SK-N-SH (cell line): ENCODE results near the gene CASS4. TPM values are rescaled to one million over a fixed set of nuclear protein-coding genes. Genes with fewer than 3 reads are reported as not detected.
A peak's percentile ranks its signal among the peaks of the same experiment; 100 is the strongest.

Experiments used
- CTCF ChIA-PET: fragments of 300-600, 350-600 bp; formaldehyde crosslinking; extraction: SDS; loops from one replicate; lab custom pipeline; 2021; lab: Yijun Ruan, JAX
- POLR2A ChIA-PET: fragments of 350-600 bp; sonication (Branson Sonifier 250); formaldehyde crosslinking; extraction: SDS; loops from one replicate; lab custom pipeline; 2020; ENCODE audit warnings: antibody characterized with exemption, inconsistent platforms; lab: Yijun Ruan, JAX
- DNase-seq: peaks from one replicate; pipeline ENCODE4 v3.0.0; 2012
- H2AFZ ChIP-seq: fragments of 200-600 bp; sonication (generic); 2 replicates; pipeline ENCODE4 v1.8.1; 2016; ENCODE audit warnings: antibody characterized with exemption, mild to moderate bottlenecking, low read depth
- H3F3A ChIP-seq: fragments of 200-600 bp; sonication (generic); replicated peaks from 2 replicates; pipeline ENCODE3; 2016; ENCODE audit warnings: antibody characterized with exemption, mild to moderate bottlenecking; ENCODE audit not compliant: insufficient read depth
- H3K27ac ChIP-seq, 2 experiments: fragments of 200-500 bp in 1 of 2; fragments of 200-600 bp in 1 of 2; sonication (Bioruptor generic) in 1 of 2; sonication (generic), shearing (Covaris generic) in 1 of 2; 2 replicates each; pipeline versions ENCODE4 v1.5.1 to v1.6.1; 2014 to 2016; ENCODE audit warnings: low read depth in 2 of 2, inconsistent platforms in 1 of 2, low read length in 1 of 2, mild to moderate bottlenecking in 1 of 2, mixed read lengths in 1 of 2
- H3K27me3 ChIP-seq: fragments of 200-600 bp; sonication (generic), shearing (Covaris generic); 2 replicates; pipeline ENCODE4 v1.6.1; 2016; ENCODE audit warnings: mixed run types; ENCODE audit not compliant: insufficient read depth
- H3K36me3 ChIP-seq, 2 experiments: fragments of 200-500 bp in 1 of 2; fragments of 200-600 bp in 1 of 2; sonication (Bioruptor generic) in 1 of 2; sonication (generic) in 1 of 2; replicated peaks in 1 of 2; 2 replicates each; pipeline versions ENCODE3 to v1.5.1; 2014 to 2016; ENCODE audit warnings: low read length in 1 of 2, mild to moderate bottlenecking in 1 of 2; ENCODE audit not compliant: insufficient read depth in 2 of 2, control insufficient read depth in 1 of 2
- H3K4me1 ChIP-seq, 2 experiments: fragments of 200-500 bp in 1 of 2; fragments of 200-600 bp in 1 of 2; sonication (Bioruptor generic) in 1 of 2; sonication (generic), shearing (Covaris generic) in 1 of 2; 2 replicates each; pipeline versions ENCODE4 v1.5.1 to v1.6.1; 2014 to 2016; ENCODE audit warnings: low read depth in 1 of 2, low read length in 1 of 2, mixed run types in 1 of 2; ENCODE audit not compliant: insufficient read depth in 2 of 2, control insufficient read depth in 1 of 2
- H3K4me2 ChIP-seq: fragments of 200-600 bp; sonication (generic), shearing (Covaris generic); 2 replicates; pipeline ENCODE4 v1.6.1; 2017; ENCODE audit warnings: mixed run types
- H3K4me3 ChIP-seq, 2 experiments: fragments of 200-500 bp in 1 of 2; fragments of 200-600 bp in 1 of 2; sonication (Bioruptor generic) in 1 of 2; sonication (generic), shearing (Covaris generic) in 1 of 2; 2 replicates each; pipeline versions ENCODE4 v1.5.1 to v1.8.1; 2014 to 2016; ENCODE audit warnings: low read depth in 2 of 2, inconsistent platforms in 1 of 2, low read length in 1 of 2, mild to moderate bottlenecking in 1 of 2, mixed read lengths in 1 of 2, moderate library complexity in 1 of 2
- H3K79me2 ChIP-seq: fragments of 200-600 bp; sonication (generic); 2 replicates; pipeline ENCODE4 v1.8.1; 2017; ENCODE audit warnings: mild to moderate bottlenecking; ENCODE audit not compliant: insufficient read depth
- H3K9ac ChIP-seq: fragments of 200-600 bp; sonication (generic); 2 replicates; pipeline ENCODE4 v1.6.1; 2017; ENCODE audit warnings: mixed run types
- H3K9me2 ChIP-seq: fragments of 200-600 bp; sonication (generic); 2 replicates; pipeline ENCODE4 v1.6.1; 2017; ENCODE audit warnings: mixed run types
- H3K9me3 ChIP-seq: fragments of 200-600 bp; sonication (generic); 2 replicates; pipeline ENCODE4 v1.6.1; 2017; ENCODE audit warnings: mixed run types, mild to moderate bottlenecking, moderate library complexity
- H4K20me1 ChIP-seq: fragments of 200-600 bp; sonication (generic); 2 replicates; pipeline ENCODE4 v1.6.1; 2017; ENCODE audit warnings: mild to moderate bottlenecking, mixed run types; ENCODE audit not compliant: insufficient read depth
- FOSL2 ChIP-seq: IDR thresholded peaks from 2 replicates; pipeline ENCODE4 v1.4.0; 2012; ENCODE audit warnings: low read depth, mild to moderate bottlenecking, moderate library complexity, borderline replicate concordance
- IRF3 ChIP-seq: fragments of 150-350 bp; IDR thresholded peaks from 2 replicates; pipeline ENCODE4 v1.6.1; 2016; ENCODE audit warnings: mild to moderate bottlenecking, low read depth, low read length
- JUND ChIP-seq: IDR thresholded peaks from 2 replicates; pipeline ENCODE4 v1.4.0; 2012
- NRF1 ChIP-seq: IDR thresholded peaks from 2 replicates; pipeline ENCODE4 v1.6.1; 2012; ENCODE audit warnings: low read depth, mild to moderate bottlenecking, low read length
- PBX3 ChIP-seq: IDR thresholded peaks from 2 replicates; pipeline ENCODE4; 2012
- SIN3A ChIP-seq: IDR thresholded peaks from 2 replicates; pipeline ENCODE4 v1.6.1; 2012; ENCODE audit warnings: low read depth, mild to moderate bottlenecking, low read length, moderate library complexity, borderline replicate concordance
- TCF12 ChIP-seq: IDR thresholded peaks from 2 replicates; pipeline ENCODE4 v1.4.0; 2012
- WGBS: methylation state at CpG from one replicate; pipeline ENCODE4 v1.1.6; 2017; ENCODE audit warnings: low lambda C conversion rate; 5-methylcytosine and 5-hydroxymethylcytosine counted together
- polyA plus RNA-seq, 3 experiments: library from polyadenylated mRNA; depleted of rRNA; stranded (reverse); fragments of >200 nt; gene quantifications; 2 replicates each; pipeline ENCODE4 v1.2.3, GENCODE V29; 2012
- TF ChIP-seq, protein P1 (sequence below): fragments of 150-350 bp; IDR thresholded peaks from 2 replicates; pipeline ENCODE4 v1.6.1; 2017; ENCODE audit warnings: antibody characterized with exemption, low read length, low read depth, borderline replicate concordance
- TF ChIP-seq, protein P2 (sequence below): fragments of 200-600 bp; sonication (generic); IDR thresholded peaks from 2 replicates; pipeline ENCODE4 v1.6.1; 2017; ENCODE audit warnings: antibody characterized with exemption, mild to moderate bottlenecking, moderate library complexity
- TF ChIP-seq, protein P3 (sequence below): IDR thresholded peaks from 2 replicates; pipeline ENCODE4 v1.4.0; 2012; ENCODE audit warnings: low read depth, borderline replicate concordance

Gene CASS4
- polyA plus RNA-seq, 1 of the 3 experiments (the other 2 are of a cell fraction): not detected

DNA sequence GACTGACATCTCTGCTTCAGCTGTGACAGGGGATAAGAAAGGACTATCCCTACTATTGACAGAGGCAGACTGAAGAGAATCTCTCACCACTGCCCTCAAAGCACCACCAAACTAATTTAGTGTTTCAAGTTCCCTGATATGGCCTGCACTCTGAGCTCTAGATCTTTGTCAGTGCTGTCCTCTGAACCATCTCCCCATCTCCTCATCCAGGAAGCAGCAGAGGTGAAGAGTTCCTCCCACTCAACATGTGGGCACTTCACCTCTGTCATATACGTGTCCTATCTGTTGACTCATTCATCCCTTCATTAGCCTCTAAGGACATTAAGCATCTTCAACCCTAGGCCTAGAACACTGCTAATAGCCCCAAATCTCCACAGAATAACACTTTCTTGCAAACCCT, 39.2 kb upstream of the CASS4 start:
- Histone ChIP-seq H3K36me3 (peaks cover 21 to 41% of the 10 kb centered on the region in 2 experiments), H3K27ac (no peak overlapping the region), H3F3A (peaks cover 10% of the 10 kb centered on the region), H3K9me2 (no peaks in the 10 kb centered on the region), H3K27me3 (no peaks in the 10 kb centered on the region), H2AFZ (no peak overlapping the region), H3K4me2 (no peak overlapping the region), H3K4me1 (peaks cover 2 to 4% of the 10 kb centered on the region in 2 experiments; a peak in 2 of 4 replicates), H3K79me2 (peaks cover 61% of the 10 kb centered on the region), H4K20me1 (peaks cover 4% of the 10 kb centered on the region; the same call in 1 of the 2 replicates), H3K4me3 (no peak overlapping the region), H3K9me3 (no peaks in the 10 kb centered on the region), H3K9ac (no peak overlapping the region)
- 63% methylated on average over 1 of the region's 1 CpG for WGBS
- TF ChIP-seq SIN3A: no peak
- no peak for TF ChIP-seq NRF1
- TF ChIP-seq, protein P1, sequence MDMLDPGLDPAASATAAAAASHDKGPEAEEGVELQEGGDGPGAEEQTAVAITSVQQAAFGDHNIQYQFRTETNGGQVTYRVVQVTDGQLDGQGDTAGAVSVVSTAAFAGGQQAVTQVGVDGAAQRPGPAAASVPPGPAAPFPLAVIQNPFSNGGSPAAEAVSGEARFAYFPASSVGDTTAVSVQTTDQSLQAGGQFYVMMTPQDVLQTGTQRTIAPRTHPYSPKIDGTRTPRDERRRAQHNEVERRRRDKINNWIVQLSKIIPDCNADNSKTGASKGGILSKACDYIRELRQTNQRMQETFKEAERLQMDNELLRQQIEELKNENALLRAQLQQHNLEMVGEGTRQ: no peak
- TF ChIP-seq PBX3: no peak
- TF ChIP-seq, protein P2, sequence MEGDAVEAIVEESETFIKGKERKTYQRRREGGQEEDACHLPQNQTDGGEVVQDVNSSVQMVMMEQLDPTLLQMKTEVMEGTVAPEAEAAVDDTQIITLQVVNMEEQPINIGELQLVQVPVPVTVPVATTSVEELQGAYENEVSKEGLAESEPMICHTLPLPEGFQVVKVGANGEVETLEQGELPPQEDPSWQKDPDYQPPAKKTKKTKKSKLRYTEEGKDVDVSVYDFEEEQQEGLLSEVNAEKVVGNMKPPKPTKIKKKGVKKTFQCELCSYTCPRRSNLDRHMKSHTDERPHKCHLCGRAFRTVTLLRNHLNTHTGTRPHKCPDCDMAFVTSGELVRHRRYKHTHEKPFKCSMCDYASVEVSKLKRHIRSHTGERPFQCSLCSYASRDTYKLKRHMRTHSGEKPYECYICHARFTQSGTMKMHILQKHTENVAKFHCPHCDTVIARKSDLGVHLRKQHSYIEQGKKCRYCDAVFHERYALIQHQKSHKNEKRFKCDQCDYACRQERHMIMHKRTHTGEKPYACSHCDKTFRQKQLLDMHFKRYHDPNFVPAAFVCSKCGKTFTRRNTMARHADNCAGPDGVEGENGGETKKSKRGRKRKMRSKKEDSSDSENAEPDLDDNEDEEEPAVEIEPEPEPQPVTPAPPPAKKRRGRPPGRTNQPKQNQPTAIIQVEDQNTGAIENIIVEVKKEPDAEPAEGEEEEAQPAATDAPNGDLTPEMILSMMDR: no peak
- TF ChIP-seq, protein P3, sequence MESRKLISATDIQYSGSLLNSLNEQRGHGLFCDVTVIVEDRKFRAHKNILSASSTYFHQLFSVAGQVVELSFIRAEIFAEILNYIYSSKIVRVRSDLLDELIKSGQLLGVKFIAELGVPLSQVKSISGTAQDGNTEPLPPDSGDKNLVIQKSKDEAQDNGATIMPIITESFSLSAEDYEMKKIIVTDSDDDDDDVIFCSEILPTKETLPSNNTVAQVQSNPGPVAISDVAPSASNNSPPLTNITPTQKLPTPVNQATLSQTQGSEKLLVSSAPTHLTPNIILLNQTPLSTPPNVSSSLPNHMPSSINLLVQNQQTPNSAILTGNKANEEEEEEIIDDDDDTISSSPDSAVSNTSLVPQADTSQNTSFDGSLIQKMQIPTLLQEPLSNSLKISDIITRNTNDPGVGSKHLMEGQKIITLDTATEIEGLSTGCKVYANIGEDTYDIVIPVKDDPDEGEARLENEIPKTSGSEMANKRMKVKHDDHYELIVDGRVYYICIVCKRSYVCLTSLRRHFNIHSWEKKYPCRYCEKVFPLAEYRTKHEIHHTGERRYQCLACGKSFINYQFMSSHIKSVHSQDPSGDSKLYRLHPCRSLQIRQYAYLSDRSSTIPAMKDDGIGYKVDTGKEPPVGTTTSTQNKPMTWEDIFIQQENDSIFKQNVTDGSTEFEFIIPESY: no peak
- POLR2A ChIA-PET: no interaction called here
- no peak for DNase-seq
- CTCF ChIA-PET: interaction anchor here (1.4 to 1.7 kb wide), 2 partner anchors 29 to 125 kb away, joined by 3 to 4 read pairs; partner anchors contain the start of gene MC3R

- Histone ChIP-seq H3K4me3 (no peak overlapping the region), H2AFZ (no peak overlapping the region), H3K9me2 (no peaks in the 10 kb centered on the region), H3K36me3 (peaks cover 25 to 43% of the 10 kb centered on the region in 2 experiments), H3K9ac (no peak overlapping the region), H3K4me2 (0 out of 2 replicates have a peak overlapping the region, but pooled peaks have one; percentile 38), H3K27me3 (no peaks in the 10 kb centered on the region), H3K9me3 (no peaks in the 10 kb centered on the region), H4K20me1 (peaks cover 4% of the 10 kb centered on the region; the same call in 1 of the 2 replicates), H3K79me2 (peaks cover 72% of the 10 kb centered on the region), H3K4me1 (peaks cover 2 to 4% of the 10 kb centered on the region in 2 experiments; a peak in 2 of 4 replicates)
- no peak for DNase-seq
- ChIA-PET POLR2A (no interaction called here), CTCF (no interaction called here)
- 56% methylated on average over 1 of the region's 1 CpG for WGBS
- TF ChIP-seq TCF12: peak; percentile 59
- TF ChIP-seq PBX3: peak; percentile 44; the same call in 1 of the 2 replicates
- TF ChIP-seq JUND: peak; percentile 67
- TF ChIP-seq IRF3: no peak
- peak; percentile 68; the same call in 1 of the 2 replicates for TF ChIP-seq FOSL2
- TF ChIP-seq, all 33 proteins: peak for 4
- peak overlapping the region in 1 of 2 experiments; percentile 44; a peak in 1 of 4 replicates for H3K27ac ChIP-seq
- peaks cover 3% of the 10 kb centered on the region for H3F3A ChIP-seq
Observed at GRCh38 chr20:56373942-56374341, 38.1 kb upstream of the CASS4 start.
